Osteocyte (in vitro differentiated cells): Measurements from ENCODE around the gene CCL22. TPM values are rescaled to one million over a fixed set of nuclear protein-coding genes. Genes with fewer than 3 reads are reported as not detected.

ENCODE experiments used
- DNase-seq: peaks from one replicate; pipeline ENCODE4 v3.0.0; 2021; ENCODE audit warnings: mixed read lengths; ENCODE audit not compliant: unreplicated experiment; ENCODE audit errors: extremely low spot score
- H3K27ac Mint-ChIP-seq: one replicate; pipeline ENCODE4 v1.8.0; 2021; ENCODE audit warnings: mild to moderate bottlenecking, mixed read lengths; ENCODE audit not compliant: unreplicated experiment
- H3K27me3 Mint-ChIP-seq: one replicate; pipeline ENCODE4 v1.8.0; 2021; ENCODE audit warnings: mixed read lengths; ENCODE audit not compliant: unreplicated experiment
- H3K36me3 Mint-ChIP-seq: one replicate; pipeline ENCODE4 v1.8.0; 2021; ENCODE audit warnings: mixed read lengths; ENCODE audit not compliant: unreplicated experiment
- H3K4me1 Mint-ChIP-seq: one replicate; pipeline ENCODE4 v1.8.0; 2021; ENCODE audit warnings: mixed read lengths; ENCODE audit not compliant: unreplicated experiment
- H3K4me3 Mint-ChIP-seq: one replicate; pipeline ENCODE4 v1.8.0; 2021; ENCODE audit warnings: mild to moderate bottlenecking, moderate library complexity, mixed read lengths; ENCODE audit not compliant: unreplicated experiment
- H3K9me3 Mint-ChIP-seq: one replicate; pipeline ENCODE4 v1.8.0; 2021; ENCODE audit warnings: mixed read lengths; ENCODE audit not compliant: unreplicated experiment
- CTCF ChIP-seq: fragments of 200-600 bp; sonication (generic); IDR thresholded peaks from 2 replicates; pipeline ENCODE4 v1.5.0; 2021; ENCODE audit warnings: antibody characterized with exemption, mild to moderate bottlenecking, moderate library complexity
- total RNA-seq: library from RNA; stranded (reverse); gene quantifications from 2 replicates; pipeline ENCODE4 v1.2.1, GENCODE V29; 2021

The CCL22 gene
- total RNA-seq, 1 donor from 2014 or later = not detected

GRCh38 chr16:57377080-57377841, 18.7 kb downstream of the CCL22 start:
- Mint-ChIP-seq H3K4me3 (no peak overlapping the region), H3K27ac (no peak overlapping the region), H3K9me3 (no peaks in the 10 kb centered on the region), H3K36me3 (no peaks in the 10 kb centered on the region), H3K27me3 (peaks cover 10% of the 10 kb centered on the region), H3K4me1 (peaks cover 23% of the 10 kb centered on the region)
- DNase-seq = no peak
- no peak for TF ChIP-seq CTCF

- TF ChIP-seq CTCF = no peak
- Mint-ChIP-seq H3K27me3 (peaks cover 2% of the 10 kb centered on the region), H3K4me3 (no peak overlapping the region), H3K4me1 (peaks cover 18% of the 10 kb centered on the region), H3K27ac (no peak overlapping the region), H3K9me3 (no peaks in the 10 kb centered on the region), H3K36me3 (no peaks in the 10 kb centered on the region)
- DNase-seq = no peak
These were observed 21.0 kb downstream of the CCL22 start for GRCh38 chr16:57379579-57379978.

GRCh38 chr16:57380671-57381462, 22.3 kb downstream of the CCL22 start:
- TF ChIP-seq CTCF = no peak
- DNase-seq = no peak
- peaks cover 18% of the 10 kb centered on the region for H3K4me1 Mint-ChIP-seq
- no peaks in the 10 kb centered on the region for H3K36me3 Mint-ChIP-seq
- H3K4me3 Mint-ChIP-seq = no peak overlapping the region
- H3K27ac Mint-ChIP-seq = no peak overlapping the region
- peaks cover 2% of the 10 kb centered on the region for H3K27me3 Mint-ChIP-seq
- H3K9me3 Mint-ChIP-seq = no peaks in the 10 kb centered on the region

- H3K4me3 Mint-ChIP-seq = no peak overlapping the region
- H3K36me3 Mint-ChIP-seq = no peaks in the 10 kb centered on the region
- no peaks in the 10 kb centered on the region for H3K9me3 Mint-ChIP-seq
- no peak for DNase-seq
- no peak overlapping the region for H3K27ac Mint-ChIP-seq
- peaks cover 27% of the 10 kb centered on the region for H3K4me1 Mint-ChIP-seq
- TF ChIP-seq CTCF = no peak
- no peaks in the 10 kb centered on the region for H3K27me3 Mint-ChIP-seq
These were observed 23.4 kb downstream of the CCL22 start for GRCh38 chr16:57381791-57382534.
